Kasumi-1 (cell line): Measurements from ENCODE around the gene PKNOX2.

Experiments used
- DNase-seq, 2 experiments: peaks; one replicate each; lab custom pipeline; 2025; lab: John Stamatoyannopoulos, UW

The PKNOX2 gene

GRCh38 chr11:125233736-125234275, 69.3 kb downstream of the PKNOX2 start:
- DNase-seq: no peak

GRCh38 chr11:125235071-125235471, 70.5 kb downstream of the PKNOX2 start:
- no peak for DNase-seq

- no peak for DNase-seq
Measured at GRCh38 chr11:125236072-125236825, 71.7 kb downstream of the PKNOX2 start.

DNA sequence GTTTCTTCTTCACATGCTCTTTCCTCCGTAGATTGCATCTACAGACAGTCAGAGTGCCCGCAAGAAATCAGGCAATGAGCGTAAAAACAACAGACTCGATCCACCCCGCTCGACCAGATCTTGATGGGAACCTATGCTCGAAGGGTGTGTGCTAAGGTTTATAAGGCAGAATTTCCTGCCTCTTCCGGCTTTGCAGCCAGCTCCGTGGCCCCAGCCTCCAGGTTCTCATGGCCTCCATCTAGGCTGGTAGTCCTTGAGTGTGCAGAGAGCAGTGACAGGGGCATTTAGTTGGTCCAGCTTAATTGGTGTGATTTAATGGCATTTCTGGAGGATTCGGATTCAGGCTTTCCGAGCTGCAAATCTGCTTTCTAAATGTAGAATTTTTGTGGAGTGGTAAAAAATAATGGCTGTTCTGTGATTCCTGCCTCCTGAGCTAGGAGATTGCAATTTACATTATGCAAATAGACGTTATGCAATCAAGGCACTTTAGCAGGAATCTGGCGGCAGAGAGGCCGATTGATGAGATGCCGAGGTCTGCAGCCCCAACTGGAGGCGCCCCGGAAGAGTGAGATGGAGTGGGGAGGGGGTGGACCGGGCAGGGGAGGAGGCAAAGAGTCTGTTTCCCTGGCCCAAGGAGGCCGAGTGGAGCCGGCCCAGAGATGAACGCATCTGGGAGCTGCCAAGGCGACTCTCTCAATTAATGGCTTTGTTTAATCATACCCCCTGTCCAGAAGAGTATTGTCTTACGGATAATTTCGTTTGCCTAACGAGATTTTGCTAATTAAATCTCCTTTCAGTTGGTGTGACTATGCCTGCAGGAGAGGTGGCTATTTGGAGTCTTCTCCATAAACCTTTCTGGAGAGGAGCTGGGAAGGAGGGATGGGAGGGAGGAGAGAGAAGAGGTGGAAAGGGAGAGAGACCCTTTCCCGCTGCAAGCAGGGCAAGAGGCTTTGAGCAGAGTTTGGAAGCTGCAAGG, 75.3 kb downstream of the PKNOX2 start:
- no peak for DNase-seq

DNA sequence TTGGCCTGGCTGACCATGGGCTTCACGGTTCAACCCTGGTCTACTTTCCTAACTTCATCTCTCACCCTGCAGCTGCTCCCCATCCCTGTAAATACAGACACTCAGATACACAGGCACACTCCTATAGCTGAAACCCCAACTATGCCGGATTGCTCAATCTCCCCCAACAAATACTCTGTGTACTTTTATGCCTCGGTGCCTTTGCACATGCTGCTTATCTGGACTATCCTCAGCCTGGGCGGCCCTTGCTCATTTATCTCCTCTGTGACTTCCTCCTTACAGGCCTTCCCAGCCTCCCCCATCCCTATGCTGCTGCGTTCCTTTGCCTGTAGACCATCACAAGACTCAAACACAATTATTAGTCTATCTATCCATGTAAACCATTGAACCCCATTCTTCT, 76.6 kb downstream of the PKNOX2 start:
- no peak for DNase-seq

- DNase-seq: no peak
Measured at GRCh38 chr11:125242141-125242775, 77.7 kb downstream of the PKNOX2 start.

- no peak for DNase-seq
Measured at GRCh38 chr11:125244166-125244565, 79.6 kb downstream of the PKNOX2 start.

- DNase-seq: no peak
Measured at GRCh38 chr11:125245299-125245698, 80.7 kb downstream of the PKNOX2 start.

DNA sequence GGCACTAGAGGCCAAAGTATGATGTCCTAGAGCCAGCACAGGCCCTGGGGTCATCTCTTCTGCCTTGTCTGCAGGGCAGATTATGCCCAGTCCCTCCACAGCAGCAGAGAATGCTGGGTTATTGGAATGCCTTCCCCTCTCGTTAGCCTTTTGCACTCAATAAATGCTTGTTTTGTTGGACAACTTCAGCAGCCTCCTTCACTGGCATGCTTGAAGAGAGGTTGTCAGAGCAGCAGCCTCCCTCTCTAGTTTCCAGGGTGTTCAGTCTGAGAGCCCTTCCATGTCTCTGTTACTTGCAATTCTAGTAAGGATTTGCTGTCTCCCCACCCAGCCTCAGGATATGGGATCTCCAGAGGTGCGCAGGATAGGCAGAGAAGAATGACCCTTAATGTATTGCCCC, 82.9 kb downstream of the PKNOX2 start:
- DNase-seq: no peak

DNA sequence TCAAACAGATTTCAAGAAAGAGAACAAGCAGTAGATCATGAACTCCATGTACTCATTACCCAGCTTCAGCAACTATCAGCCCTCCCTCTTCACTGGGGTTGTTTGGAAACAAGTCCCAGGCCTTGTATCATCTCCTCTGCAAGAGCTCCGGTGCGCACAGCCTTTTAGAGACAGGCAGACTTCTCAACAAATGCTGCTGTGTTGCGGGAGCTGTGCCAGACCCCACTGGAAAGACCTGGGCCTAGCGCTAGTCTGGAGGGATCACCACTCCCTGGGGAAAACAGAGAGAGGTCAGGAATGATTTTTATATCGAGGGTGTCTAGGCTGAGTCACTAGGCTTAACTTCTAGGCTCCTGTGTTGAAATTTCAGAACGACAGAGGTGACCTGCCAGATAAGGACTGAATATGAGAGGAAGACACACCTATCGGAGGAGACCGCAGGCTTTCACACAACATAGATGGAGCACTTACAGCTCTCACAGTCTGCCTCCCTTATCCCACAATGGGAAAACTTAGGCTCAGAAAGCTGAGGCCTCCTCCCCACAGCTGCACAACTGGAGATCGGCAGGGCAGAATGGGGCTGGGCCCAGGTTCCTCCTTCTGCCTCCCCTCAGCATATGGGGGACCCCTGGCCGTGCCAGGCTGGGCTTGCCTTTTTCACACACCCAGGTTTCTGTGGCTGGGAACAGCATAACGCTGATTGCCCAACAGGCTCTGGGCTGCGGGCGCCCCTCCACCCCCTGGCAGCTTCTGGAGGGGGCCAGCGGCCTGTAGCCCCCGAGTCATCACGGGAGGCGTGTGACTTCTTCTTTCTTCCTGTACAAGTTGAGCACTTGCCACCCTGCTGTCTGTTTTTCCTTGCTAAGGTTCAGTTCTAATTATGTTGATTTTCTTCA, 86.0 kb downstream of the PKNOX2 start:
- no peak for DNase-seq

- DNase-seq: no peak
Measured at GRCh38 chr11:125251214-125251545, 86.6 kb downstream of the PKNOX2 start.

GRCh38 chr11:125251956-125252355, 87.4 kb downstream of the PKNOX2 start:
- DNase-seq: no peak

GRCh38 chr11:125253289-125253688, 88.7 kb downstream of the PKNOX2 start:
- DNase-seq: no peak

GRCh38 chr11:125253795-125254525, 89.4 kb downstream of the PKNOX2 start:
- no peak for DNase-seq

DNA sequence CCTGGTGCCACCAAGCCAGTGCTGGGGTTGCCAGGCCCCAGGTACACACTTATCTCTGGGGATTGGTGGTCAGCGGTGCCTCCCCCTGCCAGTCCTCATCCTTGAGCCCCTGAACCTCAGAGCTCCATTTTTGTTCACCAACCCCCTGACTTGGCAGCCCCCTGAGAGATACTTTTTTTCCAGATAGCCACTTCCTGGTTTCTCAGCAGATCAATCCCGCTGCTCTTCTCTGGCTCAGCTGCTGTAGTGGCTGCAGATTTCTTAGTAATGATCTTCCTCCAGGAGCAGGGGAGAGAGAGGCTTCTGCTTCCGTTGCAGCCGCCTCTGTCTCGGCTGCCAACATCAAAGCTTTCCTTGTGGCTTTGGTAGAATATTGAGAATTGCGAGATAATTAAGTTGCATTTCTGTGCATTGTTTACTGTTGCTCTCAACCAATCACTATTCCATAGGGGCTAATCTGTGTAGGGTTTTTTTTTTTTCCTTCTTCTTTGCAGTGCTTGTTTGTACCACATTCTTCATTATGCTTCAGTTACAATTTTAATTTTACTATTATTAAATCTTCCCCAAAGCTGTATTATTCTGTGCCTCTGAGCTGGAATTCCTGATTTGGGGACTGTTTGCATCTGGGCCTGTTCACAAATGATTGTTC, 92.1 kb downstream of the PKNOX2 start:
- no peak for DNase-seq

DNA sequence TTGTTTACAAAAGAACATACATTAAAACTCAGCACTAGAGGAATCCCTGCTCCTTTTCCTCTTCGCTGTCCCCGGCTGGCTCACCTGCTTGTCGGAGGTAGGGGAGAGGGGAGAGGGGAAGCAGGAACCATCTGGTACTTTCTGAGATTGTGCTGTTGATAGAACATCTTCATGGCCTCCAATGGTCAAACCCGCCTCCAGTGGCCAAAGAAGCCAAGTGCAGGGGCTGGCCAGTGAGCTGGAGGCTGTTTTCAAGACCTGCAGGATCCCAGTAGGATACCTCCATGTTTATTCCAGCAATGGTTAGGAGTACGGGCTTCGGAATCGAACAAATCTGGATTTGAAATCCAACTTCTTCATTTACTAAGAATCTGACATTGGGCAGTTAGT, 92.6 kb downstream of the PKNOX2 start:
- no peak for DNase-seq

- DNase-seq: no peak
Measured at GRCh38 chr11:125257751-125258150, 93.2 kb downstream of the PKNOX2 start.

DNA sequence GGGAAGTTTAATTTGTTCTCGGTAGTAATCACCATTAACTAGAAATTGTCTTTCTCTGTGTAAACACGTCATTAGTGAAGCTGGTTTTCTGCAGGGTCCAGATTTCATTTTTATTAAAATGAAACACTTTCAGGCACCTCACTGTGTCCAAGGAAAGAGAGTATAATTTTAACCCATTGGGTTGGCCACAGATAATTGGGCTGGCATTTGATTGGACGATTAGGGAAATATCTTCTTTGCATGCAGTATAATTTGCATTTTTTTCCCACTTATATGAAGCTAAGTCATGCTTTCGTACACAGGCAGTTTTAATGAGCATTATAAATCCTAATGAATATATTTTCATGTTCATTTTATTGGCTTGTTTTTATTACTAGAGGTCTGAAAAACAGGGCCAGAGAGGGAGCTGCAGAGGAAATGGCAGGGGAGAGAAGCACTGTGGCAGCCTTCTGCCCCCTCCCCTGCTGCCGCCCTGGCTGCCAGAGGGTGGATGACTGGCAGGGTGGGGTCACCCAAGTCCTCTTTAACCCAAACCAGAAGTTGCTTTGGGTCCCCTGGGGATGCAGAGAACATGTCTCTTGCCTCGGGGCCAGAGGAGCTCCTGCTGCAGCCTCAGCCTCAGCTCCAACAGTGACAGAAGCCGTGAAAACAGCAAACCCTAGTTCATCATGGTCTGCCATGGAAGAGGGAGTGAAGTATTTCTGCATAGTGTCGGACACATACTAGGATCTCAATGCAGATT, 93.9 kb downstream of the PKNOX2 start:
- no peak for DNase-seq

DNA sequence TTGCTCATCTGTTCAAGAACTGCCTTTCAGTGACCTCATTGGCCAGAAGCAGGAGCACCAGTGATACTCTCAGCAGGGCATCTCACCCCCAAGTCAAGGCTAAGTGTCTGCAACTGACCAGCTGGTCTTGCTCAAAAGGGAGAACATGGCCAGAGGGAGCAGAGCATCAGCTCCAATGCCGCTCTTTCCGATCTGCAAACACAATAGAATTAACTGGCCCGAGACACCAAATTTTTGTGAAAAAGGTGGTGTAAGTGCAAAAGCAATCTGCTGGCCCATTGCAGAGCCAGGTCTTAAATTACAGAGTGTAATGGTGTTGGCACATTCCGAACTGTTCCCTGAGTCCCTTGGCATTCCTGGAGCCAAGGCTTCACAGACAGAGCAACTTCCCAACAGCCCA, 97.0 kb downstream of the PKNOX2 start:
- DNase-seq: no peak
